HG03558 (cell line): ENCODE results near the gene ADNP2.

ENCODE experiments used
- ATAC-seq: cut with Tn5 transposase; IDR thresholded peaks from one replicate; pipeline ENCODE4 v1.9.1; 2021; ENCODE audit warnings: moderate number of reproducible peaks; ENCODE audit not compliant: unreplicated experiment; ENCODE audit errors: extremely low read depth

The ADNP2 gene

GRCh38 chr18:80108739-80109675 is at the start of gene ADNP2:
ADNP2 (plus strand) TSS chr18:80109262; CDS start chr18:80117543, 8,281 bp downstream.
- ATAC-seq: peak; percentile 42

- ATAC-seq: no peak
These were observed 49.1 kb upstream of the ADNP2 start for GRCh38 chr18:80059945-80060344.

GRCh38 chr18:80065705-80066104 is 43.4 kb upstream of the ADNP2 start:
- no peak for ATAC-seq

- no peak for ATAC-seq
These were observed 41.7 kb upstream of the ADNP2 start for GRCh38 chr18:80067321-80067720.

- ATAC-seq: no peak
These were observed 41.2 kb upstream of the ADNP2 start for GRCh38 chr18:80067897-80068296.

- ATAC-seq: no peak
These were observed 40.3 kb upstream of the ADNP2 start for GRCh38 chr18:80068571-80069272.

- no peak for ATAC-seq
These were observed 38.2 kb upstream of the ADNP2 start for GRCh38 chr18:80070825-80071224.

- ATAC-seq: no peak
These were observed 34.9 kb upstream of the ADNP2 start for GRCh38 chr18:80074183-80074582.

GRCh38 chr18:80074697-80075096 is 34.4 kb upstream of the ADNP2 start:
- no peak for ATAC-seq

GRCh38 chr18:80075940-80076339 is 33.1 kb upstream of the ADNP2 start:
- ATAC-seq: no peak

- no peak for ATAC-seq
These were observed 32.7 kb upstream of the ADNP2 start for GRCh38 chr18:80076379-80076778.

- ATAC-seq: no peak
These were observed 31.2 kb upstream of the ADNP2 start for GRCh38 chr18:80077873-80078272.

GRCh38 chr18:80086281-80086680 is 22.8 kb upstream of the ADNP2 start:
- ATAC-seq: no peak

- no peak for ATAC-seq
These were observed 21.0 kb upstream of the ADNP2 start for GRCh38 chr18:80088036-80088435.

- no peak for ATAC-seq
These were observed 20.2 kb upstream of the ADNP2 start for GRCh38 chr18:80088823-80089222.

- ATAC-seq: no peak
These were observed 13.6 kb upstream of the ADNP2 start for GRCh38 chr18:80095414-80095813.

- no peak for ATAC-seq
These were observed 13.0 kb upstream of the ADNP2 start for GRCh38 chr18:80096032-80096565.

- no peak for ATAC-seq
These were observed 11.9 kb upstream of the ADNP2 start for GRCh38 chr18:80097201-80097600.

GRCh38 chr18:80103231-80103630 is 5.8 kb upstream of the ADNP2 start:
- no peak for ATAC-seq

GRCh38 chr18:80104364-80104779 is 4.7 kb upstream of the ADNP2 start:
- ATAC-seq: no peak
